Epidermal melanocyte (primary cell): ENCODE results near the gene RANBP17.
"Not testable (repeated sequence)": the region's sequence is repeated elsewhere in the genome, so short reads cannot be mapped to it uniquely, and the experiment has no call there.

Experiments used
- DNase-seq: peaks from one replicate; pipeline ENCODE4 v3.0.0; 2011; ENCODE audit warnings: low spot score; ENCODE audit not compliant: insufficient read length

The RANBP17 gene

DNA sequence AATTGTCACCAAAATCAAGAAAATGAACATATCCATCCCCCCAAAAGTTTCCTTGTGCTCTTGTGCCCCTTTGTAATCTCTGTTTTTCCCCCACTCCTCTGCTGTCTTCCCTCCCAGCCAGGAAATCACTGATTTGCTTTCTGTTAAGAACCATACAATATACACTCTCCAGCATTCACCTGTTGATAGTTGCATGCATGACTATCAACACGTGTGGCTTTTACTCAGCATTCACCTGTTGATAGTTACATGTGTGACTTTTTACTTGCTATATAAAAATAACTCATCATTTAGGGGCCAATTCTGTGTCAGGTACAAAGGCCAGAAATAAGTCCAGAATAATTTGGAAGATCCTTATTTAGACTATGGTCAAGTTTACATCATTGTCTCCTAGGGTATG, 6.0 kb downstream of the RANBP17 start:
- DNase-seq: no peak

DNA sequence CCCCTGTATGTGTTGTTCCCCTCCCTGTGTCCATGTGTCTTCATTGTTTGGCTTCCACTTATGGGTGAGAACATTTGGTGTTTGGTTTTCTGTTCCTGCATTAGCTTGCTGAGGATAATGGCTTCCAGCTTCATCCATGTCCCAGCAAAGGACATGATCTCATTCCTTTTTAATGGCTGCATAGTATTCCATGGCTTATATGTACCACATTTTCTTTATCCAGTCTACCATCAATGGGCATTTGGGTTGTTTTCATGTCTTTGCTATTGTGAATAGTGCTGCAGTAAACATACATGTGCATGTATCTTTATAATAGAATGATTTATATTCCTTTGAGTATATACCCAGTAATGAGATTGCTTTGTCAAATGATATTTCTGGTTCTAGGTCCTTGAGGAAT, 8.6 kb downstream of the RANBP17 start:
- DNase-seq: not testable (repeated sequence)

DNA sequence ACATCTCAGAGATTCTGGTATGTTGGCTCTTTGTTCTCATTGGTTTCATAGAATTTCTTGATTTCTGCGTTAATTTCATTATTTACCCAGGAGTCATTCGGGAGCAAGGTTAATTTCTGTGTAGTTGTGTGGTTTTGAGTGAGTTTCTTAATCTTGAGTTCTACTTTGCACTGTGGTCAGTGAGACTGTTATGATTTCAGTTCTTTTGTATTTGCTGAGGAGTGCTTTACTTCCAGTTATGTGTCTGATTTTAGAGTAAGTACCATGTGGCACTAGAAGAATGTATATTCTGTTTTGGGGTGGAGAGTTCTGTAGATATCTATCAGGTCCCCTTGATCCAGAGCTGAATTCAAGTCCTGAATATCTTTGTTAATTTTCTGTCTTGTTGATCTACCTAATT, 12.2 kb downstream of the RANBP17 start:
- no peak for DNase-seq

DNA sequence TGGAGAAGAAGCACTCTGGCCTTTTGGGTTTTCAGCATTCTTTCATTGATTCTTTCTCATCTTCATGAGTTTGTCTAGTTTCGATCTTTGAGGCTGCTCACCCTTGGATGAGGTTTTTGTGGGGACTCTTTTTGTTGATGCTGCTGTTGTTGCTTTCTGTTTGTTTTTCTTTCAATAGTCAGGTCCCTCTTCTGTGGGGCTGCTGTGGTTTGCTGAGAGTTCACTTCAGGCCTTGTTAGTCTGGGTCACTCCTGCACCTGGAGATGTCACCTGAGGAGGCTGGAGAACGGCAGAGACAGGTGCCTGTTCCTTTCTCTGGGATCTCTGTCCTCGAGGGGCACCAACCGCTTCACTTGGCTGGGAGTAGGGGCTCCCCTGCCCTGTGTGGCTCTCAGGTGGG, 14.0 kb downstream of the RANBP17 start:
- DNase-seq: no peak

DNA sequence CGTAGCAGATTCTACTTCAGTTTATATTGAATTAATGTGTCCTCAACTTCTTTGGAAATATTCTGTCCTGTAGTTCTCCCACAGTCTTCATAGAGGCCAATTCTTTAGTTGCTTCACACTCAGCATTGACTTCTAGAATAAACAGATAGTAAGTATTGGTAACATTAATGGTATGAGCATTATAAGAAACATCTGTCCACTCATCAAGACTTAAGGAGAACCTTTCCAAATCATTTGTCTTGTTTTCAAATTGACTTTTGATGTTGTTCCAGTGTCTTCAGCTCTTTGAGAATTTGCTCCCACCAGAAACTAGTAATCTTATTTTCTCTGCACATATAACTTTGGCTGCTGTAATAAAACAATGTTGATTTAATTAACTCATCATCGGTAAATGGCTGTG, 18.3 kb downstream of the RANBP17 start:
- no peak for DNase-seq

DNA sequence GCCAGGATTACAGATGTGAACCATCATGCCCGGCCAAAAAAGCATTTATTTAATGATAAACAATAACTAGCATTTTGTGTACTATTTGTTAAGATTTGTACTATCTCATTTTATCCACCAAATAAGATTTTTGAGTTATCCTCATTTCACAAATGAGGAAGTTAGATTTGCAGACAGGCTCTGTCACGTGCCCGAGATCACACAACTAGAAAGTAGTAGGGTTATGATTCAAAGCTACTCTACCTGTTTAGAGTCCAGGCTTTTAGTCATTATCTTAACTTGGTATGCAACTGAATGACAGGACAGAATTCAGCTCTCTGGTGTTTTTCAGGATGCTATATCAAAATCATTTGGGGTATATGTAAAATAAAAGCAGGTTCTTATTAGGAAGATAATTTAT, 20.5 kb downstream of the RANBP17 start:
- no peak for DNase-seq

DNA sequence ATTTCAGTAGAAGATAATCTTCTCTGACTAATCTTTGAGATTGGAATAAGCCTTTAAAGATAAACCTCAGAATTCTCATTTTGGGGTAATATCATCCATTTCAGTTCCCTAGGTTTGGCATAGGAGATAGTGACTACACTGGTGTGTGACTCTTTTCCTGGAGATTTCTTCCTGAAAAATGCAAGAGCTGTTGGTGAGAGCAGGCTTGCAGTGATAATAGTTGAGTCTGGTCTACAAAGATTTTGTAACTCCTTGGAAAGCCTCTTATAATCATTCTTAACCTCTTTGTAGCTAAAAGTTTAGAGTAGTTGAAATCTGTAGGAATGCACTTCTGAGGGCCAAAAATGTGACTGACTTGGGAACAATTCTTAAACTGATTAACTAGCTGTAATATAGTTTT, 23.4 kb downstream of the RANBP17 start:
- no peak for DNase-seq

DNA sequence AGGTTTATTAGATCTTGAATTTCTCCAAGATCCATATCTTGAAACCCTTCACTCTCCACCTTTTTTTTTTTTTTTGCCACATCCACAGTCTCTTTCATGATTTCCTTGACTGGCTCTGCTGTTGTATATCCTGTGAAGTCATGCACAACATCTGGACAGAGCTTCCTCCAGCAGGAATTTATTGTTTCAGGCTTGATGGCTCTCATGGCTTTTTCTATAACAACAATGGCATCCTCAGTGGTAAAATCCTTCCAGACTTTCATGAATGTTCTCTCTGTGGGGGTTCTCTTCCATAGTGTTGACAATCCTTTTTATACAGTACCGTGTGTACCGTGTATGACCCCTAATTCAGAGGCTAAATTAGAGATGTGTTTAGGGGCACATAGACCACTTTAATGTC, 24.0 kb downstream of the RANBP17 start:
- no peak for DNase-seq

DNA sequence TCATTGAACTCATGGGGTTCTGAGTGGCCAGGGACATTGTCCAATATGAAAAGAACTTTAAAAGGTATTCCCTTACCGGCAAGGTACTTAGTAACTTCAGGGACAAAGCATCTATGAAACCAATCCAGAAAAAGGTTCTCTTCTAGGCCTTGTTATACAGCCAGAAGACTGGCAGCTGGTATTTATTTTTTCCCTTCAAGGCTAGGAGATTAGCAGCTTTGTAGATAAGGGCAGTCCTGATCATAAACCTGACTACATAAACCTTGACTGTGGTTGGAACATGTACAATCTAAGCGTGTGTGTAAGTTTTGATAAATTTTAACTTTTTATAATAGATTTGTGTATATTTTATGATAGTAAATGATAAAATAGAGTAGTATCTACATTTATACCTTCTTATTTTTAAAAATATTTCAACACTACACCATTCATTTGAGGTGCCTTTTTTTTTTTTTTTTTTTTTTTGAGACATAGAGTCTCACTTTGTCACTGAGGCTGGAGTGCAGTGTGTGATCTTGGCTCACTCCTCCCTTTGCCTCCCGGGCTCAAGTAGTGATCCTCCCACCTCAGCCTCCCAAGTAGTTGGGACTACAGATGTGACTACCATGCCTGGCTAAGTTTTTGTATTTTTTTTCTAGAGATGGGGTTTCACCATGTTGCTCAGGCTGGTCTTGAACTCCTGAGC, 24.5 kb downstream of the RANBP17 start:
- no peak for DNase-seq

DNA sequence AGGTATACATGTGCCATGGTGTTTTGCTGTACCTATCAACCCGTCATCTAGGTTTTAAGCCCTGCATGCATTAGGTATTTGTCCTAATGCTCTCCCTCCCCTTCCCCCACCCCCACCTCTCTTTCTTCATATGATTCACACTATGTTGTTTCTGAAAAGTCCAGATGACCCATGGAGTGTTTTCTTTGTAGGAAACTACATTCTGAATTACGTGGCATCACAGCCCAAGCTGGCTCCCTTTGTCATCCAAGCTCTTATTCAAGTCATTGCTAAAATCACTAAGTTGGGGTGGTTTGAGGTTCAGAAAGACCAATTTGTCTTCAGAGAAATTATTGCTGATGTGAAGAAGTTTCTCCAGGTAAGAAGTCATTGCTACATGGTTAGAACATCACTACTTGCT, 30.4 kb downstream of the RANBP17 start:
- DNase-seq: no peak

DNA sequence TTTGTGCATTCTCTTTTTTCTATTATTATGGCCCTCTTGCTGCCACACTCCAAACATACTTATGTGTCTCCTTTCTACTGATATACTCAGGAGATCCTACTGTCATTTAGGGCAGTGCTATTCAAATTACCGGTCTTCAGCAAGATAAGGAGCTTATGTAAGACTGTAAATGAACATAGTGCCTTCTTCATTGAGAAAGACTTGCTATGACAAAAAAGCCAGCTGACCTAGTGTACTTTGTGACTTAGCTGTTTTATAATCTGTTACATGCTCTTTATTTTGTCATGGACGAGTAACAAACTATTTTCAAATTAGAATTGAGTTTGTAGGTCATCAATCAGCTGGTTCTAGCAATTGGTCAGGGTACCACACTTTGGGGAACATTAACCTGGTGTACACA, 32.8 kb downstream of the RANBP17 start:
- DNase-seq: no peak

DNA sequence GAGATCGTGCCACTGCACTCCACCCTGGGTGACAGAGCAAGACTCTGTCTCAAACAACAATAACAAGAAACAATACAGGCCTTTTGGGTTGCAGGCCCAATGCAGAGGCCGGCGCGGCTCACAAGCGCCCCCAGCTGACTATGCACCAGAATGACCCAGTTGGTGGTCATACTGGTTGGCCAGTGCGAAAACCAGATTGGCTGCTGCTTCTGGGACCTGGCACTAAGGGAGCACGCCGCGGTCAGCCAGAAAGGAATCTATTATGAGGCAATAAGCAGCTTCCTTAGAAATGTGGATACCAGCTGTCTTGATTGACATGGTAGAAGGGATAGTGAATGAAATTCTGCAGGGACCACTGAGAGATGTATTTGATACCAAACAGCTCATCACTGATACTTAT, 35.0 kb downstream of the RANBP17 start:
- no peak for DNase-seq

DNA sequence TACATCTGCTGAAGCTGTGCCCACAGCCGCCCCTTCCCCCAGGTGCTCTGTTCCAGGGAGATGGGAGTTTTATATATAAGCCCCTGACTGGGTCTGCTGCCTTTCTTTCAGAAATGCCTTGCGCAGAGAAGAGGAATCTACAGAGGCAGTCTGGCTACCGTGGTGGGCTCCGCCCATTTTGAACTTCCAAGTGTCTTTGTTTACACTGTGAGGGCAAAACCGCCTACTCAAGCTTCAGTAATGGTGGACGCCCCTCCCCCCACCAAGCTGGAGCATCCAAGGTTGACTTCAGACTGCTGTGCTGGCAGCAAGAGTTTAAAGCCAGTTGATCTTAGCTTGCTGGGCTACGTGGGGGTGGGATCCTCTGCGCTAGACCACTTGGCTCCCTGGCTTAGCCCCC, 41.3 kb downstream of the RANBP17 start:
- no peak for DNase-seq

DNA sequence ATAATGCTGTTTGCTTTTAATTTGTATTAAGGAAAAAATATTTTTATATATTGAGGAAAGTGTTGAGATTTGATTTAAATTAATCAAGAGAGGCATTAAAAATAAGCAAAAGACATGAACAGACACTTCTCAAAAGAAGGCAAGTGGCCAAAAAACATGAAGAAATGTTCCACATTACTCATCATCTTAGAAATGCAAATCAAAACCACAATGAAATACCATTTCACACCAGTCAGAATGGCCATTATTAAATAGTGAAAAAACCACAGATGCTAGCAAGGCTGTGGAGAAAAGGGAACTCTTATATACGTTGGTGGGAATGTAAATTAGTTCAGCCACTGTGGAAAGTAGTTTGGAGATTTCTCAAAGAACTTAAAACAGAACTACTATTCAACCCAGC, 45.9 kb downstream of the RANBP17 start:
- no peak for DNase-seq

DNA sequence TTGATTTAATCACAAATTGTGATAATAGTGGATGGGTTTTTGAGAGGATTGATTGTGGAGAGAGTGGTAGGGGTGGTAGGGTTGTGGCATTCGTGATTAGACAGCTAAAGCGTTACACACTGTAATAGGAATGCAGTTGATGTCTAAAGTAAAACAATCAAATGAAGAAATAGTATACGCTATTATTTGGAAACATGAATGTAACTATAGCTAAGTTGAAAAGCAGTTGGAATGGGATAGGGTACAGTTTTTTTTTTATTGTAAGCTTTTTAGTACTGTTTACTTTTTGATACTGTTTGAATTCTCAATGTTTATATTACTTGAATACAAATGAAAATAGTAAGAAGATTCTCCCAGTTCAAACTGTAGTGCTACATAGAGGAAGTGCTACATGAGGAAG, 51.8 kb downstream of the RANBP17 start:
- DNase-seq: no peak

DNA sequence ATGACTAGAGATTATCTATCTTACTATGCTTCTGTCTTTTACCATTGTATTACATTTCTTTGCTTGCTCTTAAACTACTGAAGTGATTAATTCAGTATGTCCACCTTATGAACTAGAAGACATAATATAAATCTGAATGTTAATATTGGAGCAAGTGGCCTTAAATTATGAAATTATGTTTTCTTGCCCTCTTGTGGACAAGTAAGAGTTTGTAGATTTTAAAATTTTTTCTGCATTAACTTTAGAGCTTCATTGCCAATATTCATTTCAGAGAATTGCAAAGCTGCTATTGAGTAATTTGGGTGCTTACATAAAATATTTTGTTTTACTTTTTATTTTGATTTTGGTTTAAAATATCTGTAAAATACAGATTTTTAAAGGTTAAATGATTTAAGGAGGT, 55.3 kb downstream of the RANBP17 start:
- DNase-seq: no peak

DNA sequence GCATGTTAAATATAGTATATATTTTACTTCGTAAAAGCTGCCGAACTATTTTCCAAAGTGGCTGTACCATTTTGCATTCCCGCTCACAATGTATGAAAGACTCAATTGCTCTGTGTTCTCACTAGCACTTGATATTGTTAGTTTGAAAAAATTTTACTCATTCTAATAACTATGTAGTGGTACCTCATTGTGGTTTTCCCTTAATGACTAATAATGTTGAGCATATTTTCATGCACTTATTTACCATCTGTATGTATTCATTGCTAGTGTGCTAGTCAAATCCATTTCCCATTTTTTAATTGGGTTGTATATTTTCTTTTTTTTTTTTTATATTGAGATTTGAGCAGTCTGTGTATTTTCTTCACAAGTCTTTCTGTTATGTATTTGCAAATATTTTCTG, 58.4 kb downstream of the RANBP17 start:
- no peak for DNase-seq

DNA sequence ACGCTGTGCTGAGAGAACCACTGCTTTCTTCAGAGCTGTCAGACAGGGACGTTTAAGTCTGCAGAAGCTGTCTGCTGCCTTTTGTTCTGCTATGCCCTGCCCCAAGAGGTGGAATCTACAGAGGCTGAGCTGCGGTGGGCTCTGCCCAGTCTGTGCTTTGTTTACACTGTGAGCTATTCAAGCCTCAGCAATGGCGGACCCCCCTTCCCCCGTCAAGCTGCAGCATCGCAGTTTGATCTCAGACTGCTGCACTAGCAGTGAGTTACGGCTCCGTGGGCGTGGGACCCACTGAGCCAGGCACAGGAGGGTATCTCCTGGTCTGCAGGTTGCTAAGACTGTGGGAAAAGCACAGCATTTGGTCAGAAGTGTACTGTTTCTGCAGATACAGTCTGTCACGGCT, 60.5 kb downstream of the RANBP17 start:
- DNase-seq: not testable (repeated sequence)

DNA sequence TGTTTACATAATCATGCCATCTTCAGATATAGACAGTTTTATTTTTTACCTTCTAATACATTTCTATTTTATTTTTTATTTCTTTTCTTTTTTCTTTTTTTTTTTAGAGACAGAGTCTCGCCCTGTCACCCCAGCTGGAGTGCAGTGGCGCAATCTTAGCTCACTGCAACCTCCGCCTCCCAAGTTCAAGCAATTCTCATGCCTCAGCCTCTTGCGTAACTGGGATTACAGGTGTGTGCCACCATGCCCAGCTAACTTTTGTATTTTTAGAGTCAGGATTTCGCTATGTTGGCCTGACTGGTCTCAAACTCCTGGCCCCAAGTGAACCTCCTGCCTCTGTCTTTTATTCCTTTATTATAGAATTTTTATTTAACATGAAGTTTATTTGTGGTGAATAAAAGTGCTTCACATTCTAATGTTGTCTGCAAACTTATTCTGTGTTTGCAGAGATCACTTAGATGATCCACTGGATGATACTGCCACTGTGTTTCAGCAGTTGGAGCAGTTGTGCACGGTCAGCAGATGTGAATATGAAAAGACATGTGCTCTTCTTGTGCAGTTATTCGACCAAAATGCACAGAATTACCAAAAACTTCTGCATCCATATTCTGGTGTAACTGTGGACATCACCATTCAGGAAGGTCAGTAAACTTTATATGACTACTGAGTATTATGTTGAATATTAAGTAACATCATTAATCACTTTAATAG, 62.2 kb downstream of the RANBP17 start:
- DNase-seq: no peak

DNA sequence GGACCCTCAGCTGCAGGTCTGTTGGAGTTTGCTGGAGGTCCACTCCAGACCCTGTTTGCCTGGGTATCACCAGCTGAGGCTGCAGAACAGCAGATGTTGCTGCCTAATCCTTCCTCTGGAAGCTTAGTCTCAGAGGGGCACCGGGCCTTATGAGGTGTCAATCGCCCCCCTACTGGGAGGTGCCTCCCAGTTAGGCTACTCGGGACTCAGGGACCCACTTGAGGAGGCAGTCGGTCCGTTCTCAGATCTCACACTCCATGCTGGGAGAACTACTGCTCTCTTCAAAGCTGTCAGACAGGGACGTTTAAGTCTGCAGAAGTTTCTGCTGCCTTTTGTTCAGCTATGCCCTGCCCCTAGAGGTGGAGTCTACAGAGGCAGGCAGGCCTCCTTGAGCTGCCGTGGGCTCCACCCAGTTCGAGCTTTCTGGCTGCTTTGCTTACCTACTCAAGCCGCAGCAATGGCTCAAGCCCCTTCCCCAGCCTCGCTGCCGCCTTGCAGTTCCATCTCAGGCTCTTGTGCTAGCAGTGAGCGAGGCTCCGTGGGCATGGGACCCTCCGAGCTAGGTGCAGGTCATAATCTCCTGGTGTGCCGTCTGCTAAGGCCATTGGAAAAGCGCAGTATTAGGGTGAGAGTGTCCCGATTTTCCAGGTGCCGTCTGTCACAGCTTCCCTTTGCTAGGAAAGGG, 73.9 kb downstream of the RANBP17 start:
- DNase-seq: not testable (repeated sequence)

DNA sequence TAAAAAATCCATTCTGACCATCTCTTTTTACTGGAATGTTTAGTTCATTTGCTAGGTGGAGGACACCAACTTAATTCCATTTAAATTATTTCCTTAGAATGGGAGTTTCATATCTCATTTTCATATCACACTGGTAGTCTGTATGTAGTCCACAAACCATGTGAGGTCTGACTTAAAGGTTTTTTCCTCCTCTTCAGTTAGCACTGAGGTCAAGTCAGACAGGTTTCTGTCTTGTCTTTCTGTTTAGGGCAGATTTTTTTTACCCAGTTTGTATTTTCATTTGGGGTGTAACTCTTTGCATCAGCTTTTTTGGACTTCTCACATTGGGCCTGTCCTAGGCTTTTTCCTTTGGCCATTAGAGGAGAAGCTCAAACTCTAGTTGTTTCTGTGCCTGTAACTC, 75.3 kb downstream of the RANBP17 start:
- no peak for DNase-seq

DNA sequence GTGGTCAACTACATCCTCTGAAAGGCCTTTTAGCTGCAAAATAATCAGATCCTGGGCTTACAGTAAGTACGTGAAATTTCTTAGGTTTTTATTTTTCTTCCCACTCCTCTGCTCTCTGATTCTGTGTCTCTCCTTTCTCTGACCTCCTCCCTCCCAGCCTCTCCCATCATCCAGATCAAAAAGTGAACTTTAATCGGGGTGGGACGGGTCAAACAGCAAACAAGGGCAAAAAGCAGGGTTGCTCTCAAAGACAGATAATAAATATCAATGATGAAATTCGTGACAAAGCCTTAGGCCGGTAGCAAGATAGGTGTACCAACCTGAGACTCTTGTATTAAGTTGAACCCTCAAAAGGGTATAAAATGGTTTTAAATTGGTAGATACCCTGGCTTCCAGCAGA, 76.1 kb downstream of the RANBP17 start:
- no peak for DNase-seq

DNA sequence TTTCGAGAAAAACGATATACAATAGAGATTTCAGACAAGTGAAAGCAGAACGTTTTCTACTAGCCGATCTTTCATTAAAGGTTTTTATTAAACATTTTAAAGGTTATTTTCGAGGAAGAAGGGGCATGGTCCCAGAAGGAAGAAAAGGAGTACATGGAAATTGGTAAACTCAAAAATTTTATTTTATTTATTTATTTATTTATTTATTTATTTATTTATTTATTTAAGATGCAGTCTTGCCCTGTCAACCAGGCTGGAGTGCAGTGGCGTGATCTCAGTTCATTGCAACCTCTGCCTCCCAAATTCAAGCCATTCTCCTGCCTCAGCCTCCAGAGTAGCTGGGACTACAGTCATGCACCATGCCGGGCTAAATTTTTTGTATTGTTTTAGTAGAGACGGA, 77.4 kb downstream of the RANBP17 start:
- no peak for DNase-seq
